Mucosa of descending colon (tissue), 3 donors: ENCODE measurements around the gene CHD2. TPM values are rescaled to one million over a fixed set of nuclear protein-coding genes. Genes with fewer than 3 reads are reported as not detected.
A peak's percentile ranks its signal among the peaks of the same experiment; 100 is the strongest.

ENCODE experiments used
- ATAC-seq: fragments of 200-7000 bp; cut with Tn5 transposase; one replicate; pipeline ENCODE4 v1.9.1; 2020; ENCODE audit warnings: mild to moderate bottlenecking, moderate library complexity
- DNase-seq, 3 donors: peaks; one replicate each; pipeline ENCODE4 v3.0.0-alpha.2; 2020
- H3K36me3 ChIP-seq: fragments of 200-600 bp; one replicate; pipeline ENCODE4 v1.8.0; 2021; ENCODE audit warnings: low read depth, mild to moderate bottlenecking
- H3K4me1 ChIP-seq: fragments of 200-600 bp; one replicate; pipeline ENCODE4 v1.8.0; 2021; ENCODE audit warnings: low read depth, mild to moderate bottlenecking
- H3K4me3 ChIP-seq: fragments of 200-600 bp; one replicate; pipeline ENCODE4 v1.8.0; 2021; ENCODE audit warnings: mild to moderate bottlenecking
- H3K9me3 ChIP-seq: fragments of 200-600 bp; one replicate; pipeline ENCODE4 v1.8.0; 2021; ENCODE audit warnings: mild to moderate bottlenecking
- intact Hi-C, 2 donors: fragments of 100-400 bp; cut with DNase I in 1 of 2; cut with micrococcal nuclease in 1 of 2; formaldehyde crosslinking; loops; one replicate each; pipeline versions ENCODE4 v1.11.0 to v1.11.1; 2022; cut with DNase I, micrococcal nuclease
- total RNA-seq, 3 donors: library from RNA; stranded (reverse); fragmentation: NEBNext Ultra II Directional in 2 of 3; extraction: Animal tissue kit (Norgen Biotek cat#: 25700) in 2 of 3; gene quantifications; one replicate each; pipeline versions ENCODE4 v1.2.1 to v1.2.4, GENCODE V29; 2021 to 2023
- TF ChIP-seq, protein P1 (sequence below): fragments of 200-600 bp; IDR thresholded peaks from one replicate; pipeline ENCODE4 v1.8.0; 2022; ENCODE audit warnings: antibody characterized with exemption, mild to moderate bottlenecking
- donor health status: DM: no; HTN: no; CAD: no; lungs with moderate emphysema.
- donor health status: DM: no; HTN: no; CAD: no.
- donor health status: DM: no; HTN: yes; CAD: no.

The CHD2 gene
- total RNA-seq, 3 donors from 2014 or later, result 86.2 to 128 (median 110) TPM

DNA sequence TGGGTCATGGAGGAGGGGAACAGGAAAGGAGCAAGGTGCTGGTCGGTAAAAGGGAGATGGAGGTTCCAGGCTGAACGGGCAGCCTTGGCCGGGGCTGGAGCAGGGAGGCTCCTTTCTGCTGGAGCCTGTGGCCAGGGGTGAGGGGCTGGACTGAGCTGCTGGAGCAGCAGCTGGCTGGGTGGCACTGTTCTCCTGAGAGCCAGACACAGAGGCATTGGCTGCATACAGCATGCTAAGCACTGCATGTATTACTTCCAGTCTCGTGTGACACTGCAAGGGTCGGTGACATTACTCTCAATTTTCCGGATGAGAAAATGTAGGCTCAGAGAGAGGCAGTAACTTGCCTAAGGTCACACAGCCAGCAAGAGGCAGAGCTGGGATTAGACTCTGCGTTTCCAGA is 146.6 kb downstream of the CHD2 start:
- H3K4me3 ChIP-seq, result no peak overlapping the region
- DNase-seq (peak in 1 of 3 donors; percentile 22), ATAC-seq (no peak)
- TF ChIP-seq, protein P1, sequence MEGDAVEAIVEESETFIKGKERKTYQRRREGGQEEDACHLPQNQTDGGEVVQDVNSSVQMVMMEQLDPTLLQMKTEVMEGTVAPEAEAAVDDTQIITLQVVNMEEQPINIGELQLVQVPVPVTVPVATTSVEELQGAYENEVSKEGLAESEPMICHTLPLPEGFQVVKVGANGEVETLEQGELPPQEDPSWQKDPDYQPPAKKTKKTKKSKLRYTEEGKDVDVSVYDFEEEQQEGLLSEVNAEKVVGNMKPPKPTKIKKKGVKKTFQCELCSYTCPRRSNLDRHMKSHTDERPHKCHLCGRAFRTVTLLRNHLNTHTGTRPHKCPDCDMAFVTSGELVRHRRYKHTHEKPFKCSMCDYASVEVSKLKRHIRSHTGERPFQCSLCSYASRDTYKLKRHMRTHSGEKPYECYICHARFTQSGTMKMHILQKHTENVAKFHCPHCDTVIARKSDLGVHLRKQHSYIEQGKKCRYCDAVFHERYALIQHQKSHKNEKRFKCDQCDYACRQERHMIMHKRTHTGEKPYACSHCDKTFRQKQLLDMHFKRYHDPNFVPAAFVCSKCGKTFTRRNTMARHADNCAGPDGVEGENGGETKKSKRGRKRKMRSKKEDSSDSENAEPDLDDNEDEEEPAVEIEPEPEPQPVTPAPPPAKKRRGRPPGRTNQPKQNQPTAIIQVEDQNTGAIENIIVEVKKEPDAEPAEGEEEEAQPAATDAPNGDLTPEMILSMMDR, result no peak
- no peaks in the 10 kb centered on the region for H3K9me3 ChIP-seq
- intact Hi-C loops, result no loop called here
- H3K4me1 ChIP-seq, result no peaks in the 10 kb centered on the region
- H3K36me3 ChIP-seq, result no peaks in the 10 kb centered on the region

DNA sequence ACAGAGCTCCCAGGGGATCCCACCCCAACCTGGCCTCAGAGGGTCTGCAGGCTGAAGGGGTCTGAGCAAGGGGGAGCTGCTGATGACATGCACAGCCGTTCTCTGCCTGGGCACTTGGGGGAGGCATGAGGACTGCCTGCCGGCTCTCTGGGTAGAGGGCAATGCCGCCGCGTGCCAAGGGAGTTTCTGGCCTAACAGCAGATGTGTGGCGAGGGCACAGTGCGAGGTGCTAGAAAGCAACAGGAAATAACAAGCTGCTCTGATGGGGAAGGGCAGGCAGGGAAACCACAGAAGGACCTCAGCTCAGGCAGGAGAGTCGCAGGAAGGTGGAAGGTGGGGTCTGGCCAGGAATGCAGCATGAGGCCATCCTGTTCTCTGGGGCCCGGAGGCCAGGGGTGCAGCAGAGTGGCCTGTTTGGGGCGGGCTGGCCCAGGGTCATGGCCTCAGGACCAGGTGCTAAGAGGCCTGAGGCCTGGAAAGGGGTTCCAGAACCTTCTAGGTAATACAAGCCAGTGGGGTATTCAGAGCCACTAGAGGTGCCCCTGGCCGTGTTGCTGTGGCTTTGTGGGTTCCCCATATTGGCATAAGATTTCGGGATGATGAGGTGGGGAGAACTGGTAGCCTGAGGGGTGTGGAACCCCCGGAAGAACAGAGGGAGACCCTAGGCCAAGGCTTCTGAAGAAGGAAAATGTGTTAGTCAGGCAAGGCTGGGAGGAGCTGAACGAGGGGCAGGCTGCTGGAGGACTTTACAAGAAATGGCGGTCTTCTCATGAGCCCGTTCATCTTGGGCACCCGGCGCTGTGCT is 147.7 kb downstream of the CHD2 start:
- intact Hi-C loops, result no loop called here
- no peaks in the 10 kb centered on the region for H3K36me3 ChIP-seq
- TF ChIP-seq, protein P1, result no peak
- DNase-seq (peak in 1 of 3 donors; percentile 52), ATAC-seq (no peak)
- no peaks in the 10 kb centered on the region for H3K9me3 ChIP-seq
- H3K4me1 ChIP-seq, result no peaks in the 10 kb centered on the region
- no peak overlapping the region for H3K4me3 ChIP-seq

DNA sequence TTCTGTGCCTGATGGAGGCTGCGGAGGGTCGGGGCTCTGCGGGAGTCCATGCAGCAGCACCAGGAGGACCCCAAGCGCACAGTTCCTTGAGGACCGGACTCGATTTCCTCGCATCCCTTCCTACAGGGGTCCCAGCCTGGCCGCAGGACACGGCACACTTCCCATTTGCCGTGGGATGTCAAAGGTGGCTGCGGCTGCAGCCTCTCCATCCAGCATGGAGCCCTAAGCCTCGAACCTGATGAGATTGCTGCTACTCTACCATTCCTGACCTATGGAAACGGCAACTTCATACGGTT is 148.2 kb downstream of the CHD2 start:
- DNase-seq, result no peak
- Histone ChIP-seq H3K36me3 (no peaks in the 10 kb centered on the region), H3K4me1 (no peaks in the 10 kb centered on the region), H3K4me3 (no peak overlapping the region), H3K9me3 (no peaks in the 10 kb centered on the region)
- ATAC-seq, result no peak
- TF ChIP-seq, protein P1, result no peak
- intact Hi-C loops, result no loop called here

DNA sequence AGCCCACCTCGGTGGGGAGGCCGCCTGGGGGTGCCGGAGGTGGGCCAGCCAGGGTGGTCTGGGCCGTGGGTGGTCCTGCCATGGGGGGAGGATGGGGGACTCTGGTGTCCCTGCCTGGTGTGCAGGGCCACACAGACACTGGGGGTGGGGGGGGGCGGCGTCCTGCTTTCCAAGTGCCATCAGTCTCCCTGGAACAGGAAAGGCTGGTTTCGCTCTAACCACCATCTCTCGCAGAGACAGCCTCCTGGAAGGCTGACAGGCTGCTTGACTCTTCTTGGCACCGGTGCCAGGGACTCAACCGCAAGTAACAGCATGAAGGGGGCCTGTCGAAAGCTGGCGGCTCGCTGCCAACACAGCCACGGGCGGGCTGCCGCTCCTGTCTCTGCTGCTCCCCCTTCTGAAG is 148.6 kb downstream of the CHD2 start:
- TF ChIP-seq, protein P1, result no peak
- no peaks in the 10 kb centered on the region for H3K9me3 ChIP-seq
- DNase-seq (peak in 1 of 3 donors; percentile 40), ATAC-seq (no peak)
- H3K4me1 ChIP-seq, result no peaks in the 10 kb centered on the region
- intact Hi-C loops, result no loop called here
- H3K4me3 ChIP-seq, result no peak overlapping the region
- H3K36me3 ChIP-seq, result no peaks in the 10 kb centered on the region

DNA sequence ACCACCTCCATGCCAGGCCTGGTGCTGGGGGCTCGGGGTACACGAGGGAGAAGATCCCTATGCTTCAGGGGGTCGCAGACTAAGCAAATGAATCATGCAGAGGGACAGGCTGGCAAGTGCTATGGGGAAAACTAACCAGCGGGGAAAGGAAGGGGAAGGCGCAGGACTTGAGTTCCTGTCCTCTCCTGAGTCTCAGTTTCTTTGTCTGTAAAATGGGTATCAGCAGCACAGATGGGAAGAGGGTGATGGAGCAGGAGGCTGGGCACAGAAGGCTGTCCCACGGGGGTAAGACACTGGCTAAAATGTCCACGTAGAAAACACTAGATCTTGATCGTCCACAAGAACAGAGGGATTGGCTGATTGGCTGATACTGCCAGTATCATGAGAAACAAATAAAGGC is 149.1 kb downstream of the CHD2 start:
- no peak overlapping the region for H3K4me3 ChIP-seq
- H3K36me3 ChIP-seq, result no peaks in the 10 kb centered on the region
- ATAC-seq (no peak), DNase-seq (no peak)
- TF ChIP-seq, protein P1, result no peak
- no peaks in the 10 kb centered on the region for H3K9me3 ChIP-seq
- intact Hi-C loops, result no loop called here
- no peaks in the 10 kb centered on the region for H3K4me1 ChIP-seq
